HepG2 (cell line): ENCODE results near the gene LBX2. TPM values are rescaled to one million over a fixed set of nuclear protein-coding genes. Genes with fewer than 3 reads are reported as not detected.

Experiments used
- DRAP1 ChIP-seq: IDR thresholded peaks from 2 replicates; pipeline ENCODE4 v1.6.1; 2016; ENCODE audit warnings: missing genetic modification reagents, missing compliant biosample characterization
- IRF9 ChIP-seq: sonication (generic); formaldehyde crosslinking; IDR thresholded peaks from 2 replicates; pipeline ENCODE4 v1.8.0; 2022; ENCODE audit warnings: missing genetic modification reagents, mild to moderate bottlenecking, borderline replicate concordance
- MZF1 ChIP-seq: sonication (generic); formaldehyde crosslinking; IDR thresholded peaks from 2 replicates; pipeline ENCODE4 v1.8.1; 2023; ENCODE audit warnings: mild to moderate bottlenecking, missing genetic modification reagents, borderline replicate concordance
- NFE2L2 ChIP-seq: fragments of 150-350 bp; IDR thresholded peaks from 2 replicates; pipeline ENCODE4 v1.6.1; 2014; ENCODE audit warnings: low read length
- PATZ1 ChIP-seq: sonication (generic); formaldehyde crosslinking; IDR thresholded peaks from 2 replicates; pipeline ENCODE4 v1.4.0; 2020; ENCODE audit warnings: missing genetic modification reagents
- PHF8 ChIP-seq: sonication (generic); formaldehyde crosslinking; IDR thresholded peaks from 2 replicates; pipeline ENCODE4 v1.5.0; 2020; ENCODE audit warnings: missing genetic modification reagents
- PTBP1 ChIP-seq: fragments of 200-400 bp; formaldehyde crosslinking; IDR thresholded peaks from 2 replicates; pipeline ENCODE4 v1.6.1; 2018; ENCODE audit warnings: low read length, low read depth; ENCODE audit not compliant: poor library complexity, severe bottlenecking
- RFX3 ChIP-seq: IDR thresholded peaks from 2 replicates; pipeline ENCODE4 v1.6.1; 2016; ENCODE audit warnings: missing biosample characterization, missing genetic modification reagents
- SKI ChIP-seq: fragments of 450-650 bp; IDR thresholded peaks from one replicate; pipeline ENCODE4 v1.6.1; 2018; ENCODE audit warnings: mild to moderate bottlenecking; ENCODE audit not compliant: partially characterized antibody
- SP4 ChIP-seq: sonication (generic); formaldehyde crosslinking; IDR thresholded peaks from 2 replicates; pipeline ENCODE4 v1.8.1; 2023; ENCODE audit warnings: mild to moderate bottlenecking, missing genetic modification reagents
- SRY ChIP-seq: sonication (generic); formaldehyde crosslinking; IDR thresholded peaks from 2 replicates; pipeline ENCODE4 v1.8.0; 2022; ENCODE audit warnings: mild to moderate bottlenecking, missing genetic modification reagents
- TRAFD1 ChIP-seq: sonication (generic); formaldehyde crosslinking; IDR thresholded peaks from 2 replicates; pipeline ENCODE4 v1.5.1; 2020; ENCODE audit warnings: missing genetic modification reagents, mild to moderate bottlenecking, borderline replicate concordance
- ZBTB3 ChIP-seq: sonication (generic); formaldehyde crosslinking; IDR thresholded peaks from 2 replicates; pipeline ENCODE4 v1.4.0; 2020; ENCODE audit warnings: low read depth, mild to moderate bottlenecking, moderate library complexity, missing genetic modification reagents, borderline replicate concordance
- ZNF10 ChIP-seq: sonication (generic); formaldehyde crosslinking; IDR thresholded peaks from 2 replicates; pipeline ENCODE4 v1.4.0; 2020; ENCODE audit warnings: mild to moderate bottlenecking, low read depth, missing genetic modification reagents, borderline replicate concordance
- ZNF317 ChIP-seq: sonication (generic); formaldehyde crosslinking; IDR thresholded peaks from 2 replicates; pipeline ENCODE4 v1.5.0; 2020; ENCODE audit warnings: mild to moderate bottlenecking, missing genetic modification reagents
- ZNF343 ChIP-seq: sonication (generic); formaldehyde crosslinking; IDR thresholded peaks from 2 replicates; pipeline ENCODE4 v1.4.0; 2020; ENCODE audit warnings: mild to moderate bottlenecking, missing genetic modification reagents
- ZNF432 ChIP-seq: sonication (generic); formaldehyde crosslinking; IDR thresholded peaks from 2 replicates; pipeline ENCODE4 v1.5.0; 2020; ENCODE audit warnings: missing genetic modification reagents, mild to moderate bottlenecking, borderline replicate concordance
- ZNF563 ChIP-seq: sonication (generic); formaldehyde crosslinking; IDR thresholded peaks from 2 replicates; pipeline ENCODE4 v1.8.0; 2022; ENCODE audit warnings: mild to moderate bottlenecking, moderate library complexity, missing genetic modification reagents
- ZNF598 ChIP-seq: sonication (generic); formaldehyde crosslinking; IDR thresholded peaks from 2 replicates; pipeline ENCODE4 v1.5.1; 2020; ENCODE audit warnings: mild to moderate bottlenecking, missing genetic modification reagents, borderline replicate concordance
- ZNF644 ChIP-seq: IDR thresholded peaks from 2 replicates; pipeline ENCODE4 v1.6.1; 2016; ENCODE audit warnings: low read depth
- ZSCAN9 ChIP-seq: IDR thresholded peaks from 2 replicates; pipeline ENCODE4 v1.6.1; 2016; ENCODE audit warnings: borderline replicate concordance
- polyA plus RNA-seq, 8 experiments: library from polyadenylated mRNA; depleted of rRNA in 3 of 8; stranded (reverse) in 7 of 8; unstranded in 1 of 8; fragments of >200 nt; fragmentation: Illumina TruSeq in 4 of 8; extraction: Trizol in 4 of 8; gene quantifications; 2 replicates each; pipeline versions ENCODE4 v1.2.1 to v1.2.3, GENCODE V29; 2011 to 2016; ENCODE audit warnings: low read depth in 4 of 8, missing spikeins in 1 of 8, mixed read lengths in 1 of 8; ENCODE audit not compliant: insufficient read depth in 1 of 8
- total RNA-seq, 5 experiments: library from RNA; depleted of rRNA; stranded (reverse); fragments of >200 nt; fragmentation: Illumina TruSeq; extraction: Trizol; gene quantifications; 2 replicates each; pipeline ENCODE4 v1.2.3, GENCODE V29; 2016; ENCODE audit warnings: low read depth in 1 of 5
- TF ChIP-seq, protein P1 (sequence below): sonication (generic); formaldehyde crosslinking; IDR thresholded peaks from 2 replicates; pipeline ENCODE4 v1.4.0; 2020; ENCODE audit warnings: missing genetic modification reagents

Gene LBX2
- total and polyA plus RNA-seq, 2 of the 13 experiments (the other 11 are each of a cell fraction or from before 2014, with no cell fraction given): 6.4 to 8.1 TPM

DNA sequence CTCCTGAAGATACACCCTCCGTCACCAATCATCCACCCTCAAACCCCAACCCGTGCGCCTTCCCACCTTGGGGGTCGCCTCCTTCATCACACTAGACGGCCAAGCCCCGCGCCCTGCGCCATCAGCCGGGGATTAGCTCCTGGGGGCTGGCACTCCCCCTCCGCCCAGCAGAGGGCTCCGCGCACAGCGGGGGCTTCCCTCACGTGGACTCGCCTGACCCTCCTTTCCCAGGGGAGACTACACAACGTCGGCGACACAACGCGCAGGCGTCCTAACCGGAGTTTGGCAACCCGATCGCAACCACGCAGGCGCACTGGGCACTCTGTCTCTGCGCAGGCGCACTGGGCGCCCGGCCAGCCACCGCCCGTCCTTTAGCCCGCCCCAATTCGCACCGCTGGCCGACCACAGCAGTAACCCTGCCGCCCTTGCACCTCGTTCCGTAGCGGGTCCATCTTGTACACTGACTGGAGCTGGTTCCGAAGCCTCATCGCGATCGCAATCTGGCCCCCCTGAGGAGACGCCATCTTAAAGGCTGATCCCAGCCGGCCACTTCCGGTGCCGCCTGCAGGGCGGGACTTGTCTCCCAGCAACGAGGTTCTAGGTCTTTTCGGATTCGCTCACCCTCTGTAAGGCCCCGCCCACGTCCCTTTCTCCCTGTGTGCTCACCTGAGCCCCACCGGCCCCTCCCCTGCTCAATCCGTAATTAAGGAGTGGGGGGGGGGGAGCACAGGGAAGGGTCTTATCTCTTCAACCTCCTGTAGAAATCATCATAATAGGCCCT lies 7.9 kb upstream of the LBX2 start, which contains the start of gene PCGF1 (continued):
- TF ChIP-seq DRAP1 (CRISPR knock-in tag) (peak; percentile 80), ZNF644 (CRISPR knock-in tag) (0 out of 2 replicates have a peak, but pooled peaks have one; percentile 42), PTBP1 (peak; percentile 67), ZNF598 (no peak), ZBTB3 (peak; percentile 91; the same call in 1 of the 2 replicates), NFE2L2 (no peak), SKI (no peak), ZNF563 (CRISPR knock-in tag) (peak; percentile 77; the same call in 1 of the 2 replicates), ZNF10 (CRISPR knock-in tag) (no peak), IRF9 (peak; percentile 84; the same call in 1 of the 2 replicates), SP4 (CRISPR knock-in tag) (peak; percentile 89), ZNF317 (CRISPR knock-in tag) (peak; percentile 47), ZNF432 (no peak), ZNF343 (CRISPR knock-in tag) (peak; percentile 69; the same call in 1 of the 2 replicates), TRAFD1 (CRISPR knock-in tag) (peak; percentile 96; the same call in 1 of the 2 replicates), RFX3 (CRISPR knock-in tag) (peak; percentile 94), MZF1 (peak; percentile 1; the same call in 1 of the 2 replicates), ZSCAN9 (CRISPR knock-in tag) (peak; percentile 62; the same call in 1 of the 2 replicates), SRY (CRISPR knock-in tag) (peak; percentile 50; the same call in 1 of the 2 replicates), PHF8 (peak; percentile 90), PATZ1 (CRISPR knock-in tag) (peak; percentile 94)
- TF ChIP-seq, protein P1, sequence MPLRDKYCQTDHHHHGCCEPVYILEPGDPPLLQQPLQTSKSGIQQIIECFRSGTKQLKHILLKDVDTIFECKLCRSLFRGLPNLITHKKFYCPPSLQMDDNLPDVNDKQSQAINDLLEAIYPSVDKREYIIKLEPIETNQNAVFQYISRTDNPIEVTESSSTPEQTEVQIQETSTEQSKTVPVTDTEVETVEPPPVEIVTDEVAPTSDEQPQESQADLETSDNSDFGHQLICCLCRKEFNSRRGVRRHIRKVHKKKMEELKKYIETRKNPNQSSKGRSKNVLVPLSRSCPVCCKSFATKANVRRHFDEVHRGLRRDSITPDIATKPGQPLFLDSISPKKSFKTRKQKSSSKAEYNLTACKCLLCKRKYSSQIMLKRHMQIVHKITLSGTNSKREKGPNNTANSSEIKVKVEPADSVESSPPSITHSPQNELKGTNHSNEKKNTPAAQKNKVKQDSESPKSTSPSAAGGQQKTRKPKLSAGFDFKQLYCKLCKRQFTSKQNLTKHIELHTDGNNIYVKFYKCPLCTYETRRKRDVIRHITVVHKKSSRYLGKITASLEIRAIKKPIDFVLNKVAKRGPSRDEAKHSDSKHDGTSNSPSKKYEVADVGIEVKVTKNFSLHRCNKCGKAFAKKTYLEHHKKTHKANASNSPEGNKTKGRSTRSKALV (CRISPR knock-in tag): 0 out of 2 replicates have a peak, but pooled peaks have one; percentile 31
